CD4-positive, alpha-beta T cell (primary cell): ENCODE measurements around the gene S100A5. TPM values are rescaled to one million over a fixed set of nuclear protein-coding genes. Genes with fewer than 3 reads are reported as not detected.
"Not testable (repeated sequence)": the region's sequence is repeated elsewhere in the genome, so short reads cannot be mapped to it uniquely, and the experiment has no call there.

Experiments
- ATAC-seq: fragments of 200-7000 bp; cut with Tn5 transposase; one replicate; pipeline ENCODE4 v1.10.0; 2022; ENCODE audit warnings: mild to moderate bottlenecking; ENCODE audit not compliant: poor library complexity
- CTCF ChIA-PET: fragments of 350-600 bp; sonication (Branson Sonifier 250); formaldehyde crosslinking; loops from one replicate; lab custom pipeline; 2021; ENCODE audit warnings: antibody characterized with exemption, inconsistent platforms; lab: Charles Lee
- POLR2A ChIA-PET: fragments of 350-600 bp; sonication (Branson Sonifier 250); formaldehyde crosslinking; loops from one replicate; lab custom pipeline; 2021; ENCODE audit warnings: antibody characterized with exemption, inconsistent platforms; lab: Charles Lee
- DNase-seq, 14 experiments: peaks; one replicate each; pipeline ENCODE4 v3.0.0-alpha.2; 2013 to 2020; ENCODE audit warnings: mixed read lengths in 2 of 14
- H3K27ac ChIP-seq, 2 donors: one replicate each; pipeline versions ENCODE4 v1.5.1 to v1.7.0; 2013; ENCODE audit warnings: low read length in 2 of 2, low read depth in 1 of 2, mild to moderate bottlenecking in 1 of 2
- H3K27me3 ChIP-seq, 2 experiments: 1 replicate in 1 of 2; 2 replicates in 1 of 2; pipeline versions ENCODE4 v1.6.1 to v1.7.0; 2013; ENCODE audit warnings: low read length in 2 of 2, control low read depth in 1 of 2, mild to moderate bottlenecking in 1 of 2, moderate library complexity in 1 of 2; ENCODE audit not compliant: insufficient read depth in 2 of 2, control insufficient read depth in 1 of 2
- H3K36me3 ChIP-seq: one replicate; pipeline ENCODE4 v1.6.1; 2013; ENCODE audit warnings: low read length, control low read depth; ENCODE audit not compliant: insufficient read depth
- H3K4me1 ChIP-seq: one replicate; pipeline ENCODE4 v1.6.1; 2013; ENCODE audit warnings: low read length, control low read depth; ENCODE audit not compliant: insufficient read depth
- H3K4me3 ChIP-seq: one replicate; pipeline ENCODE4 v1.5.1; 2013; ENCODE audit warnings: mild to moderate bottlenecking, low read length, moderate library complexity
- H3K9me3 ChIP-seq, 2 experiments: 1 replicate in 1 of 2; 2 replicates in 1 of 2; pipeline versions ENCODE4 v1.6.1 to v1.7.0; 2013; ENCODE audit warnings: low read length in 2 of 2, mild to moderate bottlenecking in 2 of 2, control low read depth in 1 of 2, moderate library complexity in 1 of 2; ENCODE audit not compliant: control insufficient read depth in 1 of 2, insufficient read depth in 1 of 2
- H3K27ac Mint-ChIP-seq: one replicate; pipeline ENCODE4 v1.8.0; 2020; ENCODE audit warnings: mixed read lengths
- H3K27me3 Mint-ChIP-seq: one replicate; pipeline ENCODE4 v1.8.0; 2021; ENCODE audit warnings: mixed read lengths
- H3K36me3 Mint-ChIP-seq: one replicate; pipeline ENCODE4 v1.8.0; 2021; ENCODE audit warnings: low read depth, mixed read lengths
- H3K4me1 Mint-ChIP-seq: one replicate; pipeline ENCODE4 v1.8.0; 2021; ENCODE audit warnings: low read depth, mixed read lengths
- H3K4me3 Mint-ChIP-seq: one replicate; pipeline ENCODE4 v1.8.0; 2020; ENCODE audit warnings: mild to moderate bottlenecking, mixed read lengths
- H3K9me3 Mint-ChIP-seq: one replicate; pipeline ENCODE4 v1.8.0; 2020; ENCODE audit warnings: mixed read lengths
- intact Hi-C, 2 experiments: fragments of 100-400 bp; cut with DNase I in 1 of 2; cut with micrococcal nuclease in 1 of 2; formaldehyde crosslinking; loops; one replicate each; pipeline versions ENCODE4 v1.15.1 to v1.9.0; 2023 to 2025; cut with DNase I, micrococcal nuclease
- total RNA-seq, 174 experiments: library from RNA in 2 of 174; stranded (reverse) in 2 of 174; gene quantifications; one replicate each; pipeline ENCODE4 v1.2.3 and lab custom pipeline; 2021 to 2026
- TF ChIP-seq, protein P1 (sequence below): fragments of 200-600 bp; IDR thresholded peaks from one replicate; pipeline ENCODE4 v1.8.0; 2022; ENCODE audit warnings: antibody characterized with exemption, mild to moderate bottlenecking

The S100A5 gene
- total RNA-seq, 2 experiments from 2014 or later: 0.80 to 1.3 TPM

DNA sequence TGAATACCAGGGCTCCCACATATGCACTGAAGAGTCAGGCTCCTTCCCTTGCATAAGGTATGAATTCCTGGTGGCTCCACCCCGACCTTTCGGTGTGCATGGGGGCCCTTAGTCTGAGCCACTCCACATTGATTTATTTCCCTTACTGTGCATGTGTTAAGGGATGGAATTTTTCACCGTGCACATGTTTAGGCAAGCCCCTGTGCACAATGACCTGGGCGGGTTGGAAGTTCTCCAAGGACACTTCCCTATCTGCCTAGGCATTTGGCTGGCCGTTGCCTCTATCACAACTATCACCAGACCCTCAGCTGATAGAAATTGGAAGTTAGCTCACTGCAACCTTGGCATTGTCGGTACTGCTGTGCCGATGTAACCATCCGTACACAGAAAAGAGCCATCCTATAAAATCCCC is 14.6 kb downstream of the S100A5 start:
- intact Hi-C loops: no loop called here
- no peaks in the 10 kb centered on the region for H3K27me3 Mint-ChIP-seq
- Histone ChIP-seq H3K27ac (no peak overlapping the region), H3K27me3 (no peaks in the 10 kb centered on the region), H3K36me3 (no peaks in the 10 kb centered on the region), H3K9me3 (no peaks in the 10 kb centered on the region), H3K4me3 (no peak overlapping the region), H3K4me1 (peaks cover 2% of the 10 kb centered on the region)
- DNase-seq (peak in 1 of 14 experiments; percentile 3), ATAC-seq (no peak)
- H3K4me3 Mint-ChIP-seq: no peak overlapping the region
- CTCF ChIA-PET: no interaction called here
- TF ChIP-seq, protein P1, sequence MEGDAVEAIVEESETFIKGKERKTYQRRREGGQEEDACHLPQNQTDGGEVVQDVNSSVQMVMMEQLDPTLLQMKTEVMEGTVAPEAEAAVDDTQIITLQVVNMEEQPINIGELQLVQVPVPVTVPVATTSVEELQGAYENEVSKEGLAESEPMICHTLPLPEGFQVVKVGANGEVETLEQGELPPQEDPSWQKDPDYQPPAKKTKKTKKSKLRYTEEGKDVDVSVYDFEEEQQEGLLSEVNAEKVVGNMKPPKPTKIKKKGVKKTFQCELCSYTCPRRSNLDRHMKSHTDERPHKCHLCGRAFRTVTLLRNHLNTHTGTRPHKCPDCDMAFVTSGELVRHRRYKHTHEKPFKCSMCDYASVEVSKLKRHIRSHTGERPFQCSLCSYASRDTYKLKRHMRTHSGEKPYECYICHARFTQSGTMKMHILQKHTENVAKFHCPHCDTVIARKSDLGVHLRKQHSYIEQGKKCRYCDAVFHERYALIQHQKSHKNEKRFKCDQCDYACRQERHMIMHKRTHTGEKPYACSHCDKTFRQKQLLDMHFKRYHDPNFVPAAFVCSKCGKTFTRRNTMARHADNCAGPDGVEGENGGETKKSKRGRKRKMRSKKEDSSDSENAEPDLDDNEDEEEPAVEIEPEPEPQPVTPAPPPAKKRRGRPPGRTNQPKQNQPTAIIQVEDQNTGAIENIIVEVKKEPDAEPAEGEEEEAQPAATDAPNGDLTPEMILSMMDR: no peak
- peaks cover 3% of the 10 kb centered on the region for H3K4me1 Mint-ChIP-seq
- no peaks in the 10 kb centered on the region for H3K36me3 Mint-ChIP-seq
- H3K27ac Mint-ChIP-seq: no peak overlapping the region
- no peaks in the 10 kb centered on the region for H3K9me3 Mint-ChIP-seq
- POLR2A ChIA-PET: interaction anchor here (2.3 kb wide), 1 partner anchor 108 kb away, joined by 5 read pairs; the partner anchor contains the start of gene CHTOP

DNA sequence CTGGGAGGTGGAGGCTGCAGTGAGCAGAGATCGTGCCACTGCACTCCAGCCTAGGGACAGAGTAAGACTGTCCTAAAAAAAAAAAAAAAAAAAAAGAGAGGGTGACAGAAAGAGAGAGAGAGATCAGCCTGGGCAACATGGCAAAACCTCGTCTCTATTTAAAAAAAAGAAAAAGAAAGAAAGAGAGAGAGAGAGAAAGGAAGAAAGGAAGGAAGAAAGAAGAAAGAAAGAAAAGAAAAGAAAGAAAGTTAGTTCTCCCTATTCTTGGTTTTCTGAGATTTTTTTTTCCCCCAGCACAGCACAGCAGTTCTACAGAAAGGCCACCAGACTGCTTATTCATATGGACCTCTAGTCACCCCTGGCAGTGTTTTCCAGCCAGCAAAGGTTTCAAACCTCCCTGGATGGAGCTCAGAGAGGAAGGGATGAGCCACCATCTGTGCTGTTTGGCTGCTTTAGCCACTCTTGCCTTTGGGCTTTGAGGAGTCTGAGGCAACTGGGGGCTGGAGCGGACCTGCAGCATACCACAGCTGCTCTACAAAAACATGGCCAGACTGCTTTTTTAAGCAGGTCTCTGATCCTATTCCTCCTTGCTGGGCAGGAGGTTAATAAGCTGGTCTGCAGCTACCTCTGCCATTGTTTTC is 15.5 kb downstream of the S100A5 start:
- Mint-ChIP-seq H3K27ac (no peak overlapping the region), H3K27me3 (no peaks in the 10 kb centered on the region), H3K4me3 (no peak overlapping the region), H3K4me1 (no peaks in the 10 kb centered on the region), H3K36me3 (no peaks in the 10 kb centered on the region), H3K9me3 (no peaks in the 10 kb centered on the region)
- DNase-seq: peak in 1 of 14 experiments; percentile 2
- POLR2A ChIA-PET: interaction anchor here (0.6 to 2.3 kb wide), 3 partner anchors 20 to 109 kb away, joined by 3 to 5 read pairs (median 3); partner anchors contain the start of gene CHTOP
- Histone ChIP-seq H3K9me3 (no peaks in the 10 kb centered on the region), H3K27ac (no peak overlapping the region), H3K4me3 (no peak overlapping the region), H3K4me1 (no peaks in the 10 kb centered on the region), H3K36me3 (no peaks in the 10 kb centered on the region), H3K27me3 (no peaks in the 10 kb centered on the region)
- ATAC-seq: no peak
- intact Hi-C loops: no loop called here
- CTCF ChIA-PET: no interaction called here
- TF ChIP-seq, protein P1: no peak

DNA sequence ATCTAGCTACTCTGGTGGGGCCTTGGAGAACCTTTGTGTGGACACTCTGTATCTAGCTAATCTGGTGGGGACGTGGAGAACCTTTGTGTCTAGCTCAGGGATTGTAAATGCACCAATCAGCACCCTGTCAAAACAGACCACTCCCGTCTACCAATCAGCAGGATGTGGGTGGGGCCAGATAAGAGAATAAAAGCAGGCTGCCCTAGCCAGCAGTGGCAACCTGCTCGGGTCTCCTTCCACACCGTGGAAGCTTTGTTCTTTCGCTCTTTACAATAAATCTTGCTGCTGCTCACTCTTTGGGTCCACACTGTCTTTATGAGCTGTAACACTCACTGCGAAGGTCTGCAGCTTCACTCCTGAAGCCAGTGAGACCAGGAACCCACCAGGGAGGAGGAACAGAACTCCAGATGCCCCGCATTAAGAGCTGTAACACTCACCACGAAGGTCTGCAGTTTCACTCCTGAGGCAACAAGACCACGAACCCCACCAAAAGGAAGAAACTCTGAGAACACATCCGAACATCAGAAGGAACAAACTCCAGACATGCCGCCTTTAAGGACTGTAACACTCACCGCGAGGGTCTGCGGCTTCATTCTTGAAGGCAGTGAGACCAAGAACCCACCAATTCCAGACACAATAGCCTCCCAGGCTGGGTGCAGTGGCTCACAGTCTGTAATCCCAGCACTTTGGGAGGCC is 18.2 kb downstream of the S100A5 start:
- ATAC-seq, H3K36me3 ChIP-seq, H3K4me3 ChIP-seq, H3K36me3 Mint-ChIP-seq, intact Hi-C loops, H3K4me3 Mint-ChIP-seq, H3K27ac ChIP-seq, H3K27me3 Mint-ChIP-seq, H3K9me3 Mint-ChIP-seq, CTCF ChIA-PET, H3K4me1 ChIP-seq, H3K27me3 ChIP-seq, H3K27ac Mint-ChIP-seq, H3K9me3 ChIP-seq, H3K4me1 Mint-ChIP-seq: not testable (repeated sequence)
- DNase-seq: peak in 1 of 14 experiments; percentile 6
- POLR2A ChIA-PET: interaction anchor here (1.8 kb wide), 1 partner anchor 12 kb away, joined by 4 read pairs; no protein-coding TSS in a partner anchor

DNA sequence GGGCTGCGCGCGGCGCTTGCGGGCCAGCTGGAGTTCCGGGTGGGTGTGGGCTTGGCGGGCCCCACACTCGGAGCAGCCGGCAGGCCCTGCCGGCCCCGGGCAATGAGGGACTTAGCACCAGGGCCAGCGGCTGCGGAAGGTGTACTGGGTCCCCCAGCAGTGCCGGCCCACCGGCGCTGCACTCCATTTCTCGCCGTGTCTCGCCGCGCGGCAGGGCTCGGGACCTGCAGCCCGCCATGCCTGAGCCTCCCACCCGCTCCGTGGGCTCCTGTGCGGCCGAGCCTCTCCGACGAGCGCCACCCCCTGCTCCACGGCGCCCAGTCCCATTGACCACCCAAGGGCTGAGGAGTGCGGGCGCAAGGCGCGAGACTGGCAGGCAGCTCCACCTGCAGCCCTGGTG is 18.9 kb downstream of the S100A5 start:
- intact Hi-C loops, H3K36me3 ChIP-seq, H3K9me3 ChIP-seq, H3K9me3 Mint-ChIP-seq, H3K27ac Mint-ChIP-seq, H3K4me3 ChIP-seq, H3K27ac ChIP-seq, H3K27me3 ChIP-seq, H3K4me1 ChIP-seq, ATAC-seq, H3K4me1 Mint-ChIP-seq, H3K4me3 Mint-ChIP-seq, H3K27me3 Mint-ChIP-seq, H3K36me3 Mint-ChIP-seq: not testable (repeated sequence)
- peak in 1 of 14 experiments; percentile 2 for DNase-seq
- CTCF ChIA-PET: interaction anchor here (0.6 kb wide), 1 partner anchor 627 kb away, joined by 3 read pairs; no protein-coding TSS in a partner anchor
- POLR2A ChIA-PET: interaction anchor here (1.8 kb wide), 1 partner anchor 13 kb away, joined by 4 read pairs; no protein-coding TSS in a partner anchor
